Activated CD4-positive, alpha-beta T cell treated with anti-CD3 and anti-CD28 coated beads, Interleukin-2, amount 50 U/mL, for 4 hours (primary cell): ENCODE data around the gene NR2F2.

ENCODE experiments used
- DNase-seq, 2 experiments: peaks; one replicate each; pipeline ENCODE4 v3.0.0-alpha.2; 2020

NR2F2 gene

DNA sequence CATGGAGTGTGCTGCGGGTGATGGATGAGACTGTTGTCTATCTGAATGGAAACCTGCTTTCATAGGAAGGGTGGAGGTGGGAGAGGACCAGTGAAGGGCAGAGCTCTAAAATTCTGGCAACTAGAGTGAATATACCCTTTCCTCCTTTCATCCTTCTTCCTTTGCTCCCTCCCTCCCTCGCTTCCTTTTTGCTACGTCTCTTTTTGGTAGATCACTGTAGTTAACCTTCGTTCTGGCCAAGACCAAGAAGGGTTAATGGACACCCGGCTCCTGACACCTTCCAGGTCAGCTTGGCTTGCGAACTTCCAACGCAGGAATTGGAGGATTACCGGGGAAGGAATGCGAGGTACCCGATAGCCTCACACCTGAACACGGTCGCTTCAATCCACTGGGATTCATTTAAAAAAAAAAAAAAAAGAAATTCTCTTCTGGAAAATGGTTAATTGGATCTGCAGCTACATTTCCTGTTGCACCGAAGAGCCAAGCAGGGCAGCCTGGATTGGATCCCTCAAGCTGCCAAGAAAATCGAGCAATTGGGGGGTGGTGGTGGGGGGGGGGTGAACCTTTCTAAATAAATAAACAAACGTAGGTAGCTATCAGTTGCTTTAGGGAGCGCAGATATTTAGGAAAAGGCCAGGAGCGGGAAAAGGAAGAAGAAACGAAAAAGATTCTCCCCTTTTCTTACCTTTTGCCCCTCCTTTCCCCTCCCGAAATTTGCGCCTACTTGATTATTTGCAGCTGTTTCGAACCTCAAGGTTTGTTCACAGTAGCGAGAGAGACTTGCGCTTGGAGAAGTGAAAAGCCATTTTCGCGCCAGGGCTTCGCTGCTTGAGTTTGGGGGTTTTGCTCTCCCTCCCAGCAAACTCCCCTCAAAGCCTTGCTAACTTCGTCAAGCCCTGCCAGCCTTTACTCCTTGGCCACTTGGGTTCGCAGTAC lies 9.5 kb upstream of the NR2F2 start:
- no peak for DNase-seq

DNA sequence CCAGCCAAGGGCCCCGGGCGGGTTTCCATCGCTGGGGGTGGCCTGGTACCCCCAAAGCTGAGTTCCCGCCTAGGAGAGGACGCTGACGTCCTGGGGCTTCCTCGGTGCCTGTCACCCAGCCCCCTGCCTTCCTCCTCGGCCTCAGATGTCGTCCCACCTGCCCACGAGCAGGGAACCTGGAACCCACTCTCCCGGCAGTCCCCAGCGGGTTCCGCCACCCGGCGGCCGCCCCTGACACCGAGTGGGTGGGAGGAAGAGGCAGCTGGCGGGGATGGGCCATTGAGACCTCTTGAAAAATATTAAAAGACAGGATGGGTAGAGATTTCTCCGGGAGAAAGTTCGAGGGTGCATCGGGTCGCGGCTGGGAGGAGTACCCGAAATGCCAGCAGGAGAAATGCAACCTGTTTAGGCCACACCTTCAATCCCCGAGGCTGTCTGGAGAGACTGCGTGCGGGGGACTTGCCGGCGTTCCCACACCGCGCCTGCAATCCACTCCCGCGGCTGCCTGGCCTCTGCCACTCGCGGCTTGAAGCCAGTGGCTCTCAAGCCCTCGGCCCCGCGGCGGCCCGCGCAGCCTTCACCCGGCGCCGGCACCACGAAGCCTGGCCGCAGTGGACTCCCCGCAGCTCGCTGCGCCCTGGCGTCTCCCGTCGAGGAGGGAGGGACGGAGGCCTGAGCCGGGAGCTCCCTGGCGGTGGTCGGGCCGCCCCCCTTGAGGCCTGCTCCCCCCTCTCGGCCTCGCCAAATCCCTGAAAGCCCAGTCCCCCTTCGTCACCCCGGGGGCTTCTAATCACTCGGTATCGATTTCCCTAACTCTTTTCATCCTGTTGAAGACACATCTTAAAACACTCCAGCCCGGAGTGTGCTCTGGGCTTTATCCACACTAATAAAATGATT lies 8.6 kb upstream of the NR2F2 start:
- no peak for DNase-seq

DNA sequence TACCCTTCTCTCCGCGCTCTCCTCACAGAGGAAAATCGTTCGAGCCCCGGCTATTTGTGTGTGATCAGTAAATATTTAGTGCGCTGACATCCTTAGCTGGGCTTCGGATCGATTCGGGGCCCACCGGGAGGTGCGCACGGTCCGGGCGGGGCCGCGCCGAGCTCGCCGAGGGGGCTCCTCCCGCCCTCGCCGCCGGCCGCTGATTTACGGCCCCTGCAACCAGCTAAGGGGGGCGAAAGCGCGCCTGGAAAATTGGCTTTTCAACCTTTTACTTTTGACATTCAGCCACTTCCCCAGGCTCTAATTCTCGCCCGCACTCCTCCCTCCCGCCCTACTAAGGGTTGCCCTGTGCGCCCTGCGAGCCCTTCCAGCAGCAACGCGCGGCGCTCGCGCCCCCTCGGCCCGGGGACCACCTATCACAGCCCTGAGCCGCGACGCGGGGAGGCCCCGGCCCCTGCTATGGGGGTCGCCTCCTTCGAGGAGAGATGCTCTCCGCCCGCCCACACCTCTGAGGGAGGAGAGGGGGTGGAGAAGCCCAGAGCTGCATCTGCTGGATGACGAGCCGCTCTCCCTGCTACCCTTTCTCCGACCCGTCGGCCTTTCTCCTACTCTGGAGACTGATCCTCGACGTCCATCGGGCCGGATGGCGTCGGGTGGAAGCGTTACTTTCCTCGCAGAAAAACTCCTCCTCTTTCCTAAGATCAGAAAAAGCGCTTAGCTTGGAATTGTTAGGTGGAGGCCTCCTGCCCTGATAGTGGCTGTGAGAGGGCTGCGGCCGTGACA lies 7.8 kb upstream of the NR2F2 start:
- DNase-seq, result no peak

DNA sequence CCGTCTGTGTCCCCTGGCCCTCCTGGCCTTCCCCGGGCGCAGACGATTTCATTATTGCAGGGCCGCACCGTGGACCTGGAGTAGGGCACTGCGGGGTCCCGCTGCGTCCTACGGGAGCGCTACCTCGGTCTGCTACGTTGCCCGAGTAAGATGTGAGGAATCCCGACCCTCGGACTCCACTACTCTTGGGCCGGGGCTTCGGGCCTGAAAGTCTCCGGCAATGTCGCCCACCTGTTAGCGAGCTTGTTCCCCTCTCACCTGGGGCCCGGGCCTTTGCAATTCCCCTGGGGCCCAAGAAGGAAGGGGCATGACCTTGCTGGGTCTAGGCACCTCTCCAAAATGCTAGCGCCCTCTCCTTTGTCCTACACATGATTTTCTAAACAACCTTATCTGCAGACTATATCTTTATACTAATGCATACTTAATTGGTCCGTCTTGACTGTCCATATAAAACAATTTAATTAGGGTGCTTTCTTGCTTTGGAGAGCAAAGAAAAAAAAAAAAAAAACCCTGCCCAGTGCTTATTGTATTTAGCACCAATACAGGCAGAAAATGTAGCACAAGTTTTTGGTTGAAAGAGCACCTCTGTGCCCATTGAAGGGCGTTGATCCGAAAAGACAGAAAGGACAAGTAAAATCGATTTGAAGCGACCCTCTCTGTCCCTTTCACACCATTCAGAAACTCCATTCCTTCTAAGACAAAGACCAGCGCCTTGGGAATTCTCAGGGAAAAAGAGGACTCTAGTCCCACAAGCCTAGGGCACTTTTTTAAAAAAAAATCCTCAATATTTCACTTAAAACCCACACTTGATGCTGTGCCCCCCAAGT lies 7.0 kb upstream of the NR2F2 start:
- DNase-seq, result no peak

DNA sequence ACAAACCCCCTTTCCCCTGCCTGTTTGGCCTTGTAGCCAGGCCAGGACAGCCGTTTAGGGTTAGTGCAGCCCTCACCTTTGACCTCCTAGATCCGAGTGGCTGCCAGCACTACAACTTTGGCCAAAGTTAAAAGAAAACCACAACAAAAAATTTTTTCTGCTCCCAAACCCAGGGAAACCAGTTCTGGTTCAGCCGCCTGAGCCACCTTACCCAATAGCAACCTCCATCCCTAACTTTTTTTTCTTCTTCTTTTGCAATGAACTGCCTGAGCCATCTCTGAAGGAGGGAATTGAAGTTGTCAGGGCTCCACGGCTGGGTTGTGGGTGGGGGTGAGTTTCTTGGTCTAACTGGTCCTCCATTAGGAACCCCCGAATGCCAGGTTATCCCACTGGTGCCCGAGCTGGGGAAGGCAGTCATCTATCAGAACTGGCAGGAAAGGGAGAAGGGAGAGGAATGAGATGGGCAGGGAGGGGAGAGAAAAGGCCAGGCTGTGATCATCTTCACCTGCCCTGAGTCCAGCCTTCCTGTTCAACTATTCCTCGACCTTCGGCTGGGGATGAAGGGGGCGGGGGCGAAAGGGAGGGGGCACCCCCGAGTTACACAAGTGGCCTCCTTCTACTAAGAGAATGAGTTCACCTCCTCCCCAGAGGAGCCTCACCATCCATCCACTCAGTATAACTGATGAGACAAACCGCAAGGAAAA lies 6.2 kb upstream of the NR2F2 start:
- DNase-seq, result no peak

DNA sequence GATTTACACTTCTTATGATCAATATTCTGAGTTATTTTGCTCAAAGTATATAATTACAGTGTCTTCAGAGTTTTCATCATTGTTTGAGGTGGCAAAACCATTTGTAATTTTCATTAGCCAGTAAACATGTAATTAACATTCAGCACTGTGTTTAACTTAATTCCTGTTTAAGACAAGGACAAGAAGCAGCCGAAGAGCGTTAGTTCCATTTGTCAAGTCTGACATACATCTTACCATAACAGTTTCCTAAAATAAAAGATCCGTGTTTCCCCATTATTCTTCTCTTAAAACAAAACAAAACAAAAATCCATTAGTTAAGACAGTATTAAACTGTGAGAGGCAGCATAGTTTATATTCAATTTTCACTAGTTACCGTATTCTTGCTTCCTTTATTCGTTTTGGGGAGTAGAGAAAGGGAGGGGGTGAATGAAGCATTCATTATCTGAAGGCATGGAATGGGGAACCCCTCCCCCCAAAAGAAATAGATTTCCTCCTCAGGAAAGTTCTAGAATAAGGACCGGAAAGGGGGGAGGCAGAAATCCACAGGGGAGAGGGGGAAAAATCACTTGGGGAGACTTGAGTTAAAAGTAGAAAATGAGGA lies 5.5 kb upstream of the NR2F2 start:
- no peak for DNase-seq

DNA sequence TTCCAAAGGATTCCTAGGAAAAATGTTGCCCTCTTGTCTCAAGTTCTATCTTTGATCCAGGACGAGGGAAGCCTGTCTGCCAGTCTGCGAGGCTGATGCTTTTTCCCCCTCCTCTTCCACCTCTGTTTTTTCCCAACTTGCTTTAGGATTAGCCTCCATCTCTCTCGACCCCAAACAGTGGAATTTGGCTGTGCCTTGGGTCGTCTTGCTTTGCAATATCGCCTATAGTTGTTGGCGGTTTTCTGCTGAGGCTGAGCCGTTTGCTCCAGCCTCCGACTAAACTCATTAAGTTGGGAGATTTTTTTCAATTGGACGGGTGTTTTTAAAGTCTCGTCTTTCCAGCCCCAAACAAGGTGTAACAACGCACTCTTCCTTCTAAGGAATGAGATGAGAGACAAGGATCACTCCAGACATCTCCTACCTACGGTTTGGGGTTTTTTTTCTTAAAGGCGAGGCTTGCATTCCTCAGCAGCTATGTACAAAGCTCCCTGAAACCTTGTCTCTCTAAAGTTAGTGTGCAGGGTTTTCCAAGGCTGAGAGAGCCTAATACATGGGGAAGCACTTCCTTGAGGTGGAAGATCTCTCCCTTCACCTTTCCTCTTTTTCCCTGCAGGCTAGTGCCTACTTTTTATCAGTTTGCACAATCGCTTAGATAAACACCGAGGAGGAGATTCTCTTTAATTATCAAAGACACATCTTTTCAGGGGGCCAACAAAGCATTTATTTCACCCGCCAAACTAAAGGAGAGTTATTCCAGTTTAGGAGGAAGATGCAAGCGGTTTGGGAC lies 4.8 kb upstream of the NR2F2 start:
- no peak for DNase-seq

DNA sequence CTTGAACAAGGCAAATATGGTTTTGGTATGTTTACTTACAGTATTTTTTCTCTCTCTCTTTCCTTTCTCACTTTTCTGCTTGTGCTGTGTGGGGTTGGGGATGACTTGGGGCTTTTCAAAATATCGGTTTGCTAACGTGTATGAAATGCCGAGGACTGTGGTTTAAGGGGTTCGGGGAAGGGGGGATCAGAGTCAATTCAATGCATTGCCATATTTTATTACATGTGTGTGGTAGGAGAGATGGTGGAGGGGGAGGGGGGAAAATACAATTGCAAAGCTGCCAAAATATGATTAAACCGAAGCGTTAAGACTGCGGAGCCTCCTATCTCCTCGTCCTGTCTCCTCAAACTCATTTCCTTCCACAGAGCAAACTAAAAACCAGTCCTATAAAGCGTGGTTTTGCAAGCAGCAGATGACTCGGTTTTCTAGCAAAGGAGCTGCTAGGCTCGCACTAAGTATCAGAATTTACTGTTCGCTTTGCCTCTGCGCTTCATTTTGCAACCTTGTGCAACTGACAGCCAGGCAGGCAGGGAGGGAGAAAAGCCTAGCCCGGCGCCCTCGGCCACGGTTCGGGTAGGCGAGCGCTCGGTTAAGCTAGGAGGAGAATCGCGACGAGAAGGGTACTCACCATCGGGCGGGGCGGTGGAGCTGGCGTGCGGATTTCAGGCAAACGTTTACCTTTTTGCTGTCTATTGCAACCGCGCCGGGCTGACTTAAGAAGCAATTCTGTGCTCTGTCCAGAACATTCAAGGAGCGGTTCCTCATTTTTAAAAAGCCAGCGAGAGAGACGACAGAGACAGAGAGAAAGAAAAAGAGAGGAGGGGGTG lies 4.0 kb upstream of the NR2F2 start:
- DNase-seq, result no peak

DNA sequence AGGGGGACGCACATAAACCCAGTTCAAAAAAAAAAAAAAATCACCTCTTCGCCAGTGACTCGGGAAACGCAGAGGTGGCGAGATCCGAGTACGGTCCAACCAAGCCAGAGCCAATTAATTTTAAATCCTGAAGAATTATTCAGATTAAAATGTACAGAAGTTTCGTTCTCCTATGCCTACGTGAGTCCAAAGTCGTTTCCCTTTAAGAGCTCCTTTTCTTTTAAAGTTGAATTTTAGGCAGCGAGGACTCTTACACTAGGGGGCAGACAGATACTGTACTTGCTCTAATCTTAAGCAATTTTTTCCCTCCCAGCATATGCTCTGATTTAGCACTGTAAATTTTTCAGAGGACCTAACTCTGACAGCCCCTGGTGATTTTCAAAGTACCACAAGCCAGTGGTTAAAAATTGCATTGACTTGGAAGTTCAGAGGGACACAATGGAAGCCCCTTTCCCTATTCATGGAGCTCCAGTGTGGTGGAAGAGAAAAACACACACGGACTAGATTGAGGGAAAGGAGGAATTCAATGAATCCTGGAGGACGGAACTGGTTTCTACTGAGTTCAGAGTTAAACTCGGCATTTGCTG lies 3.3 kb upstream of the NR2F2 start:
- no peak for DNase-seq

DNA sequence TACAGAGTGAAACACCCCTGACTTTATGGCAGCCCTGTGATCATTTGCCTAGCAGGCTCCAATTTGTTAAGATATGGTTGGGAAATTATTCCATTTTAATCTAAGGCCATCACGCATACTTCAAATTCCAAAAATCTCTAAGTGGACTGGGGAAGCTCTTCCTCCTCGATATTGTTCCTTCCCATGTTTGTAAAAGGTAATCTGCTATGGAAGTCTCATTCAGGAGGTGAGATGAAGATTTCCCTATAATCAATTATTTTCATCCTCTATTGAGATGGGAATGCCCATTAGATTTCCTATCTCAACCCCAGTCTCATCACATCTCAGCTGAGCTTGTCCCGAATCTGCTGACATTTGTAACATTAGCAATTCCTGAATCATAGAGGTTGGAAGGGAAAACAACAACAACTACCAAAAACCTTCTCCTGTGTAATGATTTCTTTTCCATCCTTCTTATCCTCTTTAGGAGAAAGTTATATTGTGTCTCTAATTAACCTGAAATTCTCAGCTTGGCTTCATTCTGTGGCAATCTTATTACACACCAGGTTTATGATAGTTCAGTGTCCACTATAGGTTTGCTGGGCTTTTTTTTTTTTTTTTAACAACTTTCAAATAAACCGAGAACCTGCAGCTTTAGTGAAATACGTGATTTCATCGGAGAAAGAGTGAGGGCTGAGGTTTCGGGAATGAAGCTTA lies 2.2 kb upstream of the NR2F2 start:
- no peak for DNase-seq

DNA sequence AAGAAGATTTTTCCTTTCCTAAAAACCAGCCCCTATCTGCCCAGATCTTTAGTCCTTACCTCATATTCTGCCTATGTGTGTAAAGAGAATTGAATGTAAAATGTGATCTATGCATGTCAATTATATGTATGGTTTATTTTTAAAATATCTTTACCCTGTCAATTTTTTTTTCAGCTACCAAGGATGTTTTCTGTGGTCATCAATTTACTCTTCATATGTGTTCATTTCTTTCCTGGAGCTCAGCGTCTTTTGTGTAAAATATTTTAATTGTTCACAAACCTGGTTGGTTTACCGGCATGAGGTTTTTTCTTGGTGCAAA lies 1.7 kb upstream of the NR2F2 start:
- no peak for DNase-seq

DNA sequence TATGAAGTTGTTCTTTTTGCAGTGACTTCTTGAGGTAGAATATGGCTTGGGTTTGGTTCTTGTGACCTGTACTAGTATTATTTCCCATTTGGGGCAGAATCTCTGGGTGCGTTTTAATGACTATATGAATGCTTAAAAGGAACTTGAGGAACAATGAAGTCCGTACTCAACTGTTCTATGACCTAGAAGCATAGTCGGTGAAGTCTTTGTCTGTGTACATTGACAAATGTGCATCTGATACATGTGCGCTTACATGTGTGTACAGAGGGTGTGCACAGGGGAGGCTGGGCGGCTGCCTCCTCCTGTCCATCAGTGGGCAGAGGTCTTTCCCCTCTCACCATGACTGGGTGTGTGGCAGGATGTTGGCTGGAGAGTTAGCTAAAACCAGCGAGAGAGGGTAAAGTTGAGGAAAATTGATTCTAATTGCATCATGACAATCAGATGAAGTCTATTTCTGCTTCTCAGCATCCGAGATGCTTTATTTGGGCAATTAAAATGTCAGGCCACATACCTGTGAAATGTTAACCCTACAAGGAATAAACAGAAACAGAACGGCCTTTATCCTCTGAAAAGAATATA lies 1.0 kb upstream of the NR2F2 start:
- DNase-seq, result no peak

DNA sequence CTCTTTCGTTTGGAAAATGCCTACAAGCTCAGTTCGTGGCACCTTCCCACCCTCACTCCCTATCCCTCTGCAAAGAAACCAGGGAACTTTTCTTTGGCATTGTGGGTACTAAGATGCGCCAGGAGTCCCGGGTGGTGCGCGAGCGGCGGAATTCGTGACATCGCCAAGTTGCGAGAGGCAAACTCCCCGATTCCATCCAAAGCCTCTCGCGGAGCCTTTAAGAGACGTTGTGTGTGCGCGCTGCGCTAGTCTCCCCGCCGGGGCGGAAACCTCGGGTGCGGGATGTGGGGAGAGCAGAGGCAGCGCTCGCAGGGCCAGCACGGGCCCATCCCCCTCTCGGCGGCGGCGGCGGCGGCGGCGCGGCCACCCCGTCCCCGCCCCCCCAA lies 443 bp upstream of the NR2F2 start:
- DNase-seq, result no peak

DNA sequence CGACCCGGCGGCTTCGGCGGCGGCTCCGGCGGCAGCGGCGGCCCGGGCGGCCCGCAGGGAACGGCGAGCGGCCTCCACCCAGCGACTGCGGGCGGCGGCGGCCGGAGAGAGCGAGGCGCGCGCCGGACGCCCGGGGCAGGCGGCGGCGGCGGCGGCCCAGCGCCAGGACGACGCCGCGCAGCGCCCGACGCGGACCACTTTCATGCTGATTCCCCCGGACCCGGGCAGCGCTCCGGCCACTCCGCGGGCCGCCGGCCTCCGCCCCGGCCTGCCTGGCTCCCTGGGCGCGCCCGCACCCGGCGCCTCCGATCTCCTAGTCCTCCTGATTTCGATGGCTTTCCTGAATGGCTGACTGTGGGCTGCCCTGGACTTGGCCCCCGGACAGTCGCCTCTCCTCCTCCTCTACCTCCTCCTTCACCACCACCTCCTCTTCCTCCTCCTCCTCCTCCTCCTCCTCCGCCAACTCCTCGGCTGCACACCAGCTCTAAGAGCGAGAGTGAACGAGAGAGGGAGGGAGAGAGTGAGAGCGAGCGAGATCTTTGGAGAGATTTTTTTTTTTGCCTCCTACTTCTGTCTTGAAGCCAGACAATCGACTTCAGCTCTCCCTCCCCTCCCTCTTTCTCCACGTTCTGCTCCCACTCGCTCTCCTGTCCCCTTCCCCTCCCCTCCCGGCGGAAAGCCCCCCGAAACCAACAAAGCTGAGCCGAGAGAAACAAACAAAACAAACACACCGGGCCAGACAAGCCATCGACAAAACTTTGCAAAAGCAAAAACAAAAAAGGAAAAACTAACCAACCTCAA lies 844 bp downstream of the NR2F2 start:
- DNase-seq, result no peak

DNA sequence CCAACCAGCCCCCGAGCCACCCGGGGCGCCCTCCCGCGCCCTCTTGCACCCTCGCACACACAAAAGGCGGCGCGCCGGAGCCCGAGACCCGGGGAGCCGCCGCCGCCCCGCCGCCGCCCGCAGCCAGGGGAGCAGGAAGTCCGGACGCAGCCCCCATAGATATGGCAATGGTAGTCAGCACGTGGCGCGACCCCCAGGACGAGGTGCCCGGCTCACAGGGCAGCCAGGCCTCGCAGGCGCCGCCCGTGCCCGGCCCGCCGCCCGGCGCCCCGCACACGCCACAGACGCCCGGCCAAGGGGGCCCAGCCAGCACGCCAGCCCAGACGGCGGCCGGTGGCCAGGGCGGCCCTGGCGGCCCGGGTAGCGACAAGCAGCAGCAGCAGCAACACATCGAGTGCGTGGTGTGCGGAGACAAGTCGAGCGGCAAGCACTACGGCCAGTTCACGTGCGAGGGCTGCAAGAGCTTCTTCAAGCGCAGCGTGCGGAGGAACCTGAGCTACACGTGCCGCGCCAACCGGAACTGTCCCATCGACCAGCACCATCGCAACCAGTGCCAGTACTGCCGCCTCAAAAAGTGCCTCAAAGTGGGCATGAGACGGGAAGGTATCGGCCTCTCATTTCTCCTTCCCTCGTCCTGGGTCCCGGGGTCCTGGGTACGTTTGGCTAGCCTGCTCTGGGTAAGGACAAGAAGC lies 1.6 kb downstream of the NR2F2 start:
- DNase-seq, result no peak

DNA sequence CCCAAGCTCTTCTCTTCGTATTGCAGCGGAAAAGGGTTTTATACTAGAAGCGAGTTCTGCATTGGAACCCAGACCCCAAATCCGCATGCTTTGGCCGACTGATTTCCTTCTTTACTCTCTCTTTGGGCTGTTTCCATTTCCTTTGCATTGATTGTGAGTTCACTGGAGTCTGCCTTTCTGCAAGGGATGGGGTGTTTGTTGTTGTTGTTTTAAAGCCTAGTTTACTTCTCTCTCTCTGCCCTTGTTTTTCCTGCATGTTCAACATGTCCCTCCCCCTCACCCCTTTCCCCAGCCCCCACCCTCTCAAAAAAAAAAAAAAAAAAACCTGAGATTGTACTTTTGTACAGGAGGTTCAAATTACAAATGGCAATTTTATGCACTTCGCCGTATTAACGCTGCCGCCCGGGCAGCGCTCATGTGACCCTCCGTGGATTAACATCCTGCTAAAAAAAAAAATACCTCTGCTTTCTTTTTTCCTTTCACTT lies 2.2 kb downstream of the NR2F2 start:
- DNase-seq, result no peak
